Neuronal stem cell (in vitro differentiated cells): Measurements from ENCODE around the gene KIF26A.

ENCODE experiments used
- DNase-seq: peaks from one replicate; pipeline ENCODE4 v3.0.0-alpha.2; 2013; ENCODE audit warnings: low spot score
- H2AFZ ChIP-seq: one replicate; pipeline ENCODE4 v1.6.1; 2013; ENCODE audit warnings: mild to moderate bottlenecking, low read length, inconsistent platforms
- H2AK5ac ChIP-seq: 2 replicates; pipeline ENCODE4 v1.6.1; 2013; ENCODE audit warnings: low read depth, mild to moderate bottlenecking, inconsistent platforms, low read length, moderate library complexity, mixed read lengths
- H2BK120ac ChIP-seq: 2 replicates; pipeline ENCODE4 v1.6.1; 2013; ENCODE audit warnings: low read depth, mild to moderate bottlenecking, inconsistent platforms, low read length, moderate library complexity, mixed read lengths
- H2BK12ac ChIP-seq: one replicate; pipeline ENCODE4 v1.6.1; 2013; ENCODE audit warnings: low read length, inconsistent platforms
- H2BK15ac ChIP-seq: 2 replicates; pipeline ENCODE4 v1.6.1; 2013; ENCODE audit warnings: mild to moderate bottlenecking, low read length, inconsistent platforms, mixed read lengths
- H2BK5ac ChIP-seq: one replicate; pipeline ENCODE4 v1.6.1; 2013; ENCODE audit warnings: inconsistent platforms, mild to moderate bottlenecking, low read length, moderate library complexity
- H3K14ac ChIP-seq: one replicate; pipeline ENCODE4 v1.6.1; 2013; ENCODE audit warnings: low read length, inconsistent platforms
- H3K18ac ChIP-seq: 2 replicates; pipeline ENCODE4 v1.6.1; 2013; ENCODE audit warnings: low read length, inconsistent platforms
- H3K23ac ChIP-seq: 2 replicates; pipeline ENCODE4 v1.6.1; 2013; ENCODE audit warnings: low read depth, mild to moderate bottlenecking, mixed read lengths, low read length, inconsistent platforms; ENCODE audit not compliant: poor library complexity
- H3K27ac ChIP-seq: replicated peaks from 3 replicates; pipeline ENCODE4 v1.5.1; 2013; ENCODE audit warnings: low read length, inconsistent platforms
- H3K27me3 ChIP-seq, 3 experiments: 2 replicates each; pipeline ENCODE4 v1.6.1; 2013; ENCODE audit warnings: low read length in 3 of 3, mild to moderate bottlenecking in 2 of 3, inconsistent platforms in 1 of 3, low read depth in 1 of 3, mixed read lengths in 1 of 3, moderate library complexity in 1 of 3; ENCODE audit not compliant: control insufficient read depth in 3 of 3, insufficient read depth in 3 of 3
- H3K36me3 ChIP-seq, 2 donors: replicated peaks in 1 of 2; 2 replicates each; pipeline ENCODE4 v1.6.1; 2013; ENCODE audit warnings: low read length in 2 of 2; ENCODE audit not compliant: control insufficient read depth in 2 of 2, insufficient read depth in 2 of 2
- H3K4ac ChIP-seq: 2 replicates; pipeline ENCODE4 v1.6.1; 2013; ENCODE audit warnings: inconsistent platforms, mild to moderate bottlenecking, low read length, moderate library complexity
- H3K4me1 ChIP-seq, 2 donors: 1 replicate in 1 of 2; 2 replicates in 1 of 2; pipeline ENCODE4 v1.6.1; 2013; ENCODE audit warnings: low read length in 2 of 2, low read depth in 1 of 2; ENCODE audit not compliant: control insufficient read depth in 2 of 2, insufficient read depth in 1 of 2
- H3K4me2 ChIP-seq: one replicate; pipeline ENCODE4 v1.6.1; 2013; ENCODE audit warnings: mild to moderate bottlenecking, low read length, inconsistent platforms; ENCODE audit not compliant: insufficient read depth, poor library complexity, severe bottlenecking
- H3K4me3 ChIP-seq, 2 donors: 2 replicates each; pipeline ENCODE4 v1.5.1; 2013; ENCODE audit warnings: low read length in 2 of 2, mild to moderate bottlenecking in 2 of 2, inconsistent platforms in 1 of 2, moderate library complexity in 1 of 2
- H3K79me1 ChIP-seq: one replicate; pipeline ENCODE4 v1.6.1; 2013; ENCODE audit warnings: low read depth, mild to moderate bottlenecking, inconsistent platforms, low read length, moderate library complexity
- H3K9ac ChIP-seq: one replicate; pipeline ENCODE4 v1.6.1; 2013; ENCODE audit warnings: mild to moderate bottlenecking, low read depth, low read length, inconsistent platforms; ENCODE audit not compliant: poor library complexity
- H3K9me3 ChIP-seq, 2 donors: replicated peaks in 1 of 2; 2 replicates each; pipeline versions ENCODE3 to v1.6.1; 2013; ENCODE audit warnings: low read length in 2 of 2, mild to moderate bottlenecking in 2 of 2, inconsistent platforms in 1 of 2, low read depth in 1 of 2, mixed read lengths in 1 of 2, moderate library complexity in 1 of 2; ENCODE audit not compliant: control insufficient read depth in 2 of 2, insufficient read depth in 1 of 2
- H4K8ac ChIP-seq: one replicate; pipeline ENCODE4 v1.6.1; 2013; ENCODE audit warnings: low read depth, mild to moderate bottlenecking, inconsistent platforms, low read length, moderate library complexity
- H4K91ac ChIP-seq: one replicate; pipeline ENCODE4 v1.6.1; 2013; ENCODE audit warnings: low read length, low read depth, mild to moderate bottlenecking, inconsistent platforms; ENCODE audit not compliant: poor library complexity
- WGBS, 2 donors: extraction: QIAGEN DNeasy Blood & Tissue Kit; methylation state at CpG; one replicate each; pipeline ENCODE4 v1.1.7; 2013; ENCODE audit warnings: missing lambda C conversion rate in 2 of 2, mixed read lengths in 1 of 2; ENCODE audit not compliant: insufficient read length in 2 of 2, insufficient replicate concordance in 1 of 2; ENCODE audit errors: extremely low coverage in 2 of 2; 5-methylcytosine and 5-hydroxymethylcytosine counted together

Gene KIF26A

GRCh38 chr14:104212206-104213095 lies 74.1 kb downstream of the KIF26A start:
- Histone ChIP-seq H3K27me3 (peaks cover 0 to 20% (median 0%) of the 10 kb centered on the region in 3 experiments), H2BK120ac (no peak overlapping the region), H2BK5ac (no peak overlapping the region)

GRCh38 chr14:104213301-104214034 lies 75.1 kb downstream of the KIF26A start:
- no peaks in the 10 kb centered on the region for H3K36me3 ChIP-seq
- H3K4ac ChIP-seq = no peak overlapping the region
- H3K79me1 ChIP-seq = no peaks in the 10 kb centered on the region
- H3K9me3 ChIP-seq = no peaks in the 10 kb centered on the region
- no peak overlapping the region for H2BK15ac ChIP-seq
- H3K14ac ChIP-seq = no peak overlapping the region
- no peak for DNase-seq
- no peak overlapping the region for H4K91ac ChIP-seq
- no peak overlapping the region for H2BK120ac ChIP-seq
- no peak overlapping the region for H3K27ac ChIP-seq
- no peak overlapping the region for H4K8ac ChIP-seq
- peak overlapping the region; percentile 17 for H2BK5ac ChIP-seq
- no peak overlapping the region for H3K9ac ChIP-seq
- peak overlapping the region; percentile 55 for H3K23ac ChIP-seq
- H3K27me3 ChIP-seq = peaks cover 0 to 27% (median 0%) of the 10 kb centered on the region in 3 experiments
- H3K4me1 ChIP-seq = peaks cover 0 to 3% of the 10 kb centered on the region in 2 donors
- H3K18ac ChIP-seq = peak overlapping the region; percentile 77
- H2BK12ac ChIP-seq = no peak overlapping the region
- peak overlapping the region; percentile 88 for H2AK5ac ChIP-seq
- H3K4me2 ChIP-seq = no peak overlapping the region
- WGBS, 2 donors = no CpG with 5 or more reads among the region's 30 CpGs
- H3K4me3 ChIP-seq = no peak overlapping the region
- H2AFZ ChIP-seq = no peak overlapping the region

More at GRCh38 chr14:104212206-104213095, 74.1 kb downstream of the KIF26A start:
- H2AK5ac ChIP-seq = peak overlapping the region; percentile 82
- H3K4ac ChIP-seq = no peak overlapping the region
- no peak overlapping the region for H3K9ac ChIP-seq
- no peak overlapping the region for H3K14ac ChIP-seq
- no peak overlapping the region for H4K8ac ChIP-seq
- peaks cover 0 to 3% of the 10 kb centered on the region in 2 donors for H3K4me1 ChIP-seq
- no peak overlapping the region for H4K91ac ChIP-seq
- H3K4me2 ChIP-seq = no peak overlapping the region
- H2AFZ ChIP-seq = no peak overlapping the region
- no peak overlapping the region for H3K4me3 ChIP-seq
- peak overlapping the region; percentile 14 for H2BK15ac ChIP-seq
- WGBS, 2 donors = no CpG with 5 or more reads among the region's 27 CpGs
- H3K27ac ChIP-seq = no peak overlapping the region
- DNase-seq = no peak
- no peaks in the 10 kb centered on the region for H3K36me3 ChIP-seq
- no peak overlapping the region for H2BK12ac ChIP-seq
- no peaks in the 10 kb centered on the region for H3K9me3 ChIP-seq
- peak overlapping the region; percentile 77 for H3K18ac ChIP-seq
- H3K79me1 ChIP-seq = no peaks in the 10 kb centered on the region
- H3K23ac ChIP-seq = peak overlapping the region; percentile 29

GRCh38 chr14:104214431-104215218 lies 76.2 kb downstream of the KIF26A start:
- Histone ChIP-seq H3K14ac (peak overlapping the region; percentile 84), H2BK120ac (no peak overlapping the region)
- no CpG with 5 or more reads among the region's 7 CpGs for WGBS, 2 donors

More at GRCh38 chr14:104214431-104215218, 76.2 kb downstream of the KIF26A start:
- no peak overlapping the region for H3K9ac ChIP-seq
- no peak overlapping the region for H2BK15ac ChIP-seq
- no peak overlapping the region for H3K18ac ChIP-seq
- H3K4me2 ChIP-seq = no peak overlapping the region
- peaks cover 0 to 8% of the 10 kb centered on the region in 2 donors for H3K4me1 ChIP-seq
- no peak overlapping the region for H2BK5ac ChIP-seq
- no peak overlapping the region for H3K4ac ChIP-seq
- no peaks in the 10 kb centered on the region for H3K36me3 ChIP-seq
- H2AK5ac ChIP-seq = no peak overlapping the region
- no peak overlapping the region for H2AFZ ChIP-seq
- peak overlapping the region; percentile 17 for H4K8ac ChIP-seq
- H3K79me1 ChIP-seq = no peaks in the 10 kb centered on the region
- no peaks in the 10 kb centered on the region for H3K9me3 ChIP-seq
- H3K4me3 ChIP-seq = peak overlapping the region in 1 of 2 donors; percentile 25
- no peak overlapping the region for H4K91ac ChIP-seq
- DNase-seq = no peak
- H3K27me3 ChIP-seq = peaks cover 0 to 36% (median 0%) of the 10 kb centered on the region in 3 experiments
- H3K23ac ChIP-seq = no peak overlapping the region
- no peak overlapping the region for H3K27ac ChIP-seq
- no peak overlapping the region for H2BK12ac ChIP-seq
